HG03060 (cell line): ENCODE data around the gene MRTFA.
"Not testable (repeated sequence)": the region's sequence is repeated elsewhere in the genome, so short reads cannot be mapped to it uniquely, and the experiment has no call there.

Source experiments
- ATAC-seq: cut with Tn5 transposase; IDR thresholded peaks from one replicate; pipeline ENCODE4 v1.9.1; 2021; ENCODE audit warnings: low read depth, moderate number of reproducible peaks; ENCODE audit not compliant: unreplicated experiment

Gene MRTFA

DNA sequence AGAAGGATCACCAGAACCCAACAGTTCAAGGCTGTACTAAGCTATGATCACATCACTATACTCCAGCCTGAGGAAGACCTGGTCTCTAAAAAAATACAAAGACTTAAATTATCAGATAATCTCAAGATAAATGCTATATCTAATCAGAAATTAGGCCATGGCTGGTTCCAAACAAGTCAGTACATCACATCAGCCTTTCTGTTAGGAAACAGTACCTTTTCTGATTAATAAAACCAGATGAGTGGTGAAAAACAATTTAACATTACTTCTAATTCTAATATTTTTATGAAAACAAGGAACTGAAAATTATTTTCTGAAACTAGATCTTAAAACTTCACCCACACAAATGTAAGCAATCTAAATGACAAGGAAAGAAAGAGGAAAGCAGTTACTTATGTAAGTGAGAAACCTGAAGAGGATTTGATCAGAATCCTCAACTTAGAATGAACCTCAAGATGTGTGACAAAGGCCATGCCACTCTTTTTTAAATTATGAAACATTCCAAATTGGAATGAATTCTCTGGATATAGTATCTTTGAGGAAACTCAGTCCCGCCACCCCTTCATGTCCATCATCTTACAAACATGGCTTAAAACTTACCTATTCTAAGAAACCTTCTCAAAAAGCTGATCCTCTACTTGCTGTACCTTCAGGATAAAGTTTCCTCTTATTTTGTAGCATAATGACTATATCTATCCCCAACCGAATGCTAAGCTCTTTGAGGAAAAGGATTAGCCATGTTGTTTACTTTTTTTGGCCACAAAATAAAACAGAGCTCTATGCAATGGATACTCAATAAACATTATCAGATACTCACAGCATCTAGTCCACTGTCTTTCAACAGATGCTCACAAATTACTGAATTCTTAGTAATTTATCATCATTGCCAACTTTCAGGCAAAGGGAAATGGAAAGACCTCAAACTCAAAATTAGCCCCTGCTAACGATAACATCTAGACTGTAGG is 132.0 kb downstream of the MRTFA start:
- ATAC-seq, result no peak

DNA sequence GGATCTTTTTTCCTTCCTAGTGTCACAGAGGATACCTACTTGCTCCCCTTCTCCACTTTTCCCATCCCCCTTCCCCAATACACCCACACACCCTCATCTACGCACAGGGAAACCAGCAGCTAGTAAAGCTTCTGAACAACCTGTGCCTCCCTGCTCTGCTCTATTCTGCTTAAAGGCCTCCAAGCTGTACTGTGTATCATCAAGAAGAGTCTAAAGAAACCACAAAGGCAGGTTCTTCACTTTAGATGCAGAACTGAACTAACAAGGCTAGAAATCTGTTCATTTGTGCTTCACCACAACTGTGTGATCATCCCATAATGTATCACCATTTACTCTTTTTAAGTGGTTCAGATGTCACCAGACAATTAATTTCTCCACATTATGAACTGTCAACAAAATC is 133.6 kb downstream of the MRTFA start:
- no peak for ATAC-seq

DNA sequence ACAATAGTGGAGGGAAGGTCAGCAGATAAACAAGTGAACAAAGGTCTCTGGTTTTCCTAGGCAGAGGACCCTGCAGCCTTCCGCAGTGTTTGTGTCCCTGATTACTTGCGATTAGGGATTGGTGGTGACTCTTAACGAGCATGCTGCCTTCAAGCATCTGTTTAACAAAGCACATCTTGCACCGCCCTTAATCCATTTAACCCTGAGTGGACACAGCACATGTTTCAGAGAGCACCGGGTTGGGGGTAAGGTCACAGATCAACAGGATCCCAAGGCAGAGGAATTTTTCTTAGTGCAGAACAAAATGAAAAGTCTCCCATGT is 136.1 kb downstream of the MRTFA start:
- not testable (repeated sequence) for ATAC-seq

DNA sequence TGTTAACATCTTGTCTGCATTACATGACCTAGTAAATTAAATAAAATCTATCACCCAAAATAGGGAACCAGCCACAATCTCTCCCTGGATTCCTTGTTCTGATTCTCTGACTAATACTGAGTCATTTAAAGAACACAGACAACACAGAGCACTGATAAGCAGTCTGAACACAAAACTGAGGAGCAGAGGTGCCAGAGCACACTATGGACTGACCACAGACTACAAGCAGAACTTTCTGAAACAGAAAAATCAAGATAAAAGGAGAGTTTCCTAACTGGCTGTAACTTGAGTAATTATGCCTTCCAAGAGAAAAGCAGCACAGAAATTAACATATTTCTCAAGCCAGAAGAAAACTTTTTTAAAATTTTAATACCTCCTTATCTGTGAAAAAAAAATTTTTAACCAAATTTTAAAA is 137.3 kb downstream of the MRTFA start:
- peak; percentile 52 for ATAC-seq

DNA sequence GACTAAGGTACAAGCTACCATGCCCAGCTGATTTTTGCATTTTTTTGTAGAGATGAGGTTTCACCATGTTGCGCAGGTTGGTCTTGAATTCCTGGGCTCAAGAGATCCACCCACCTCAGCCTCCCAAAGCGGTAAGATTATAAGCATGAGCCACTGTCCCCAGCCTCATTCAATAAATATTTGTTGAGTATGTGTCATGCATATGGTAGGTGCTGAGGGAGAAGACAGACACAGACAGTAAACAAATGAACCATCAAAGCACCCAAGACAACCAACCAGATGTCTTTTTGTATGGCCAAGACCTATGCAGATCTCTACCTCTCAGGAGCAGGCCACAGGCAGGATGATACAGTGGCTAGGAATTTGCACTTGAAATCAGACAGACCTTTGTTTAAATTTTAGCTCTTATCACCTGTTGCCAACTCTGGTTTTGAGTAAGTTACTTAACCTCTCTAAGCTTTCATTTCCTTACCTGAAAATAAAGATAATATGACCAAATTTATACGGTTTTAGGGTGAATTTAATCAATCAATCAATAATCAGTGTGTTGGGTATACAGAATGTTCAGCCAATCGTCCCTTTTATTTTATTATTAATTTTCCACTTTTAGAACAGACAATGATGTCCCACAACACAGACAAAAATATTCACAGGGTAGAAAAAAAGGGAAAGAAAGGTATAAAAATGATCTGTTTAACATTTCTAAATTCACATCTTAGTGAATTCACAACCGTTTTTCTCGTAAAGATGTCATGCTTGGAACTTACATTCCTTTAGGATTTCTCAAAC is 137.9 kb downstream of the MRTFA start:
- peak; percentile 19 for ATAC-seq

DNA sequence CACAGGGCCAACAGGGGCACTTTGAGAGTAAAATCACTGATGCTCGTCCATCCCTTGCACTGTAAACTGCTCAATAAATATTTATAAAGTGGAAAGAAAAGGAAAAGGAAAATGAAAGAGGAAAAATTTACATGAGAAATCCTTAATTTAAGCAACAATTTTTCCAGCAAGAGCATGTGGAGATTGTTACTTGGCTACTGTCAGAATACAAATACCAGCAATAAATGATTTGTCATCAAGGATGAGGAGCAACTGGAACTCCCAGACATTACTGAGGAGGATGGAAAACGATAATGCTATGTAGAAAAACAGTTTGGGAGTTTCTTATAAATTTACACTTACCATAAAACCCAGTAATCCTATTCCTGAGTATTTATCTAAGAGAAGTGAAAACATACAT is 143.1 kb downstream of the MRTFA start:
- no peak for ATAC-seq

DNA sequence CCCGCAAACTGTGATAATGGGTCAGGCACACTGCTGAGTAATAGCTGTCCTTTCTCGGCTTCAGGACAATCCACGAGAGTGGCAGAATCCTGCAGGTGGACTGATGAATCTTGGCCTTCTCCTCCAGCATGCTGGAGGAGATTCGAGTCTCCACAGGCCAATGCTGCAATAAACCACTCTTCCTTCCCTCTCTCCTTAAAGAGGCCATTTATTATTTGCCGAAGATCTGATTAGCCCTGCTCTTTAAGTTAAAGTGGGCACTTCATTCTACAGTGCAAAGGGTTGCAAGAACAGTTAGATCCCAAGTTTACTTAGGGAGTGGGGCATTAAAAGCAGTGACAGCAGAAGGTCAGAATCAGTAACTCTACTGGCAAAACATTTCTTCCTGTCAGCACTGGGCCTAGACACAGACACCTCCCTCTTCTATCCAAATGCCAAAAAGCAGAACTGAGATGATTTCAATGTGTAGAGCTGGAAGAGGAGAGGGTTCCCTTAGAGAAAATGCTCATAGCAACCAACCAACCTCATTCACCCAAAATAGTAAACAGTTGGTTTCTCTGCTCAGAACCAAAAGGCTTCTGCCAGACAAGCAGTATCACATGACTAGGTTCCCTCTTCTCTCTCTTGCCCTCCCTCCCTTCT is 144.4 kb downstream of the MRTFA start:
- peak; percentile 83 for ATAC-seq

DNA sequence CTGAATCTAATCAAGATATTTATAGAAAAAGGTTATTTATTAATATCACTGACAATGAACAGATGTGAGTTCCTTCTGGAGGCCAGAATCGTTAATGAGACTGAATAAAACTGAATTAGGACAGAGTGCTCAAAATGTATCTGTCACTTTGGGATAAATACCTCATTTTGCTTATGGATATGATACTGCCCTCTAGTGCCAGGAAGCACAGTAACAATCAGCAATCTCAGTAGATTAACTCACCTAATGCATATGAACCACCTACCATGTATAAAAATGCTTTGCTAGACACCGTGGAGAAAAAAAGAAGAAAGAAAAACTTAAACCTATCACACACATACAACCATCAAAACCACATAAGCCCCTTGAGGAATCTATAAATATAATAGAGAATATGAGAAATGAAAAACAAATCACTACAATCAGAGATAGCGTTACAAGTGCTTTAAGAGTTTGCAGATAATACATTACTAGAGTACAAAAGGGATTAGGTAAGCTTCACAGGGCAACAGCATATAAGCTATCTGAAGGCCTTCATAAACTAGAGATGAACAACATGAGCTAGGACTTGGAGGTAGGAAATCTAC is 148.8 kb downstream of the MRTFA start:
- ATAC-seq, result no peak

DNA sequence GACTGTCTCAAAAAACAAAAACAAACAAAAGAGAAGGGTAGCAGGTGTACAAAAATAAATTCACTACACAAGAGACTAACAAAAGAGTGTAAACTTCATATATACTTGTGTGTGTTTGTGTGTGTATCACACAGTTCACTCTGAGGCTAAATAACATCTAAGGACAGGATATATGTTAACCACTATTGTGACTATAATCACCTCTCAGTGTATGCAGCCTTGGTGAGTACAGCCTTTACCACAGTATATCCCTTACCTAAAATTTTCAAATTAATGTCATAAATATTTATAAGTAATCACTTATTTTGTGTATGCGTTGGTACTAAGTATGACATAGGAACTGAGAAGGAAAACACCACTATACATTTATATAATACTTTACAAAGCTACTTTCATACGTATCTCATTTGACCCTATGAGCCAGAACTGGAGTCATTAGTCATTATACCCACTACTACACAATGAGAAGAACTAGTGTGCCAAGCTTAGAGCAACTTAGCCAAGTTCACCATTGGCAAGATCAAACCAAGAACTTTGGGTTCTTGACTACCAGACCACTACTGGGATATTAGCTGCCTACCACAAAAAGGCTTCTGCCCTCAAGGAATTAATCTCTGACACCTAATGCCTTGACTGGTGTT is 149.4 kb downstream of the MRTFA start:
- ATAC-seq, result no peak

DNA sequence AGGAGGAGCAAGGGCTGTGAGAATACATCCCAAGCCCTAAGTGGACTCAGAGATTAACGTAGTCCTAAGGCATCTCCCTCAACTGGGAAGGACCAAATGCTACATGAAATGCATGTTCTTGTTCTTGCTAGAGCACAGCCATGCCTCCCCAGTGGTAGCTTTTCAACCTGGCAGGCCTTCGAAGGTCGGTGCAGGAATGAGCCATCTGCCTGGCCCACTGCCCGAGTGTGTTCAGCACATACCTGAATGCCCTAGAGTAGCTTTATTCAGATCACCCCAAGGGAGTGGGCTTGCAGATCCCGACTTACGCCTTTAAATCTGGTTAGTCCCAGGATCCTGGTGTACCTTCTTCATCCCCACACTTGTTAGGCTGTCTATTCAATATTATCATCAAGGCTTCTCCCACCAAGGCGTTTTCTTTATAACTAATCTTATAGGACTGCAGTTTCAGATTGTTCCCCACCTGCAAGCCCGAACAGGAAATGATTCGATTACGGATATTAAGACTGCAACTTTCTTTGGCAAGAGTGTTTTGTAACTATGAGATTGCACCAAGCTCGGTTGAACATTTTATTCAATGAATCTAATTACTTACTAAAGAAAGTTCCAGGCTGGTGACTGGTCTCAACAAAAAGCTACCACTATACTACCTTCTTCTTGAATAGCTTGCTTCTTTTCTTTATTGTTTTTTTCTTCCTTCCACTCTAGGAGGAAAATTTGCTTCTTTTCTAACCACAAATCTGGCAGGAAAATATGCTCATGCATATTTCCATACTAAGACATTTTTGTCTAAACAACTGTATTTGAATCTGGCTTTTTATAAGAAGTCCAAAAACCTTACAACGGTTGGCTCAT is 150.5 kb downstream of the MRTFA start:
- ATAC-seq, result no peak

DNA sequence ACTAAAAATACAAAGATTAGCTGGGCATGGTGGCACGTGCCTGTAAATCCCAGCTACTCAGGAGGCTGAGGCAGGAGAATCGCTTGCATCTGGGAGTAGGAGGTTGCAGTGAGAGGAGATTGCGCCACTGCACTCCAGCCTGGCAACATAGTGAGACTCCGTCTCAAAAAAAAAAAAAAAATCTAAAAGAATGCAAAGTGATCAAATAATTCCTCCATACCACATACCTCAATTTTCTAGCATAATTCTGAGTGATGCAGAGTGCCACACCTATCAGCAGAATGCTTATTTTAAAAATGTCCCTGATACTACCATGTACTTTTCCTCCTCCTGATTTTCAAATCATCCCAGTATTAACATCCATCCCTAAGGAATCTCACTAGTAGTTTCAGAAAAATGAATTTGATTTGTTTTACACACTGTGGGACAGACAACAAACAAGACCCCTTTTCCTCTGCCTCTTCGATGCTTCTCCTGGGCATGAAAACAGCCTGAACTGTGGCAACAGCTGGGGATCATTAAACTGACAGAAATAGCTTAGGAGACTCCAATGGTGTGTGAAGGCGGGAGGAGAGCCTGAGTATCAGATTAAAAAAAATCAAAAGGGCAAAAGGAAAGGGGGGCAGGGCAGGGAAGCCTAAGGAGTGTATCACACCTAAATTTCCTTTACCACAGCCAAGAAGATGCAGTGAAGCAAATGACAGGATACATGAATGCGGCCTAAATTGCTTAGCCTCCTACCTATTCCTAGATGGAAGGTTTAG is 151.4 kb downstream of the MRTFA start:
- ATAC-seq, result no peak

DNA sequence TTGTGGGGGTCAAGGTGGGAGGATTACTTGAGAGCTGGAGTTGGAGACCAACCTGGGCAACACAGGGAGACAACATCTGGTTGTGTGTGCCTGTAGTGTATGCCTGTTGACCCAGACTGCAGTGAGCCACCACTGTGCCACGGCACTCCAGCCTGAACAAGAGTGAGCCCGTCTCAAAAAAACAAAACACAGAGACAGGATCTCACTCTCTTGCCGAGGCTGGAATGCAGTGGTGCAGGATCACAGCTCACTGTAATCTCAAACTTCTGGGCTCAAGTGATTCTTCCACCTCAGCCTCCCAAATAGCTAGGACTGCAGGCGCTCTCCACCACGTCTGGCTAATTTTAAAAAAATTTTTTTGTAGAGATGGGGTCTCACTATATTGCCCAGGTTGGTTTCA is 153.6 kb downstream of the MRTFA start:
- no peak for ATAC-seq

DNA sequence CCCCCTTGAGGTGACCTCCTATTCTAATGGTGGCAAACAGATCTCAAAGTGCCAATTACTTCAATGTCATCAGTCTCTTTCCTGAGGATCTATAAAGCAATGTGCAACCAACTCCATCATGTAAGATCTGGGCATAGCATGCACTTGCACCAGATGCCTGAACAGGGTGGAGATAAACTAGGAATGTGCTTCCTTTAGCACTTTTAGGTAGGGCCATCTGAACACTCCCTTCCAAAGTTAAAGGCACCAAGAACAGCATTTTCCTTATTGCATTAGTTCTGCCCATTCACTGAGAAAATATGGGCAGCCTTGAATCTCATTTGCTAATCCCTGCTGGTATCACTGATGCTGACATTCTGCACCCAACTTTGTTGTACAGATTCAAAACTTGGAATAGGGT is 154.1 kb downstream of the MRTFA start:
- no peak for ATAC-seq

DNA sequence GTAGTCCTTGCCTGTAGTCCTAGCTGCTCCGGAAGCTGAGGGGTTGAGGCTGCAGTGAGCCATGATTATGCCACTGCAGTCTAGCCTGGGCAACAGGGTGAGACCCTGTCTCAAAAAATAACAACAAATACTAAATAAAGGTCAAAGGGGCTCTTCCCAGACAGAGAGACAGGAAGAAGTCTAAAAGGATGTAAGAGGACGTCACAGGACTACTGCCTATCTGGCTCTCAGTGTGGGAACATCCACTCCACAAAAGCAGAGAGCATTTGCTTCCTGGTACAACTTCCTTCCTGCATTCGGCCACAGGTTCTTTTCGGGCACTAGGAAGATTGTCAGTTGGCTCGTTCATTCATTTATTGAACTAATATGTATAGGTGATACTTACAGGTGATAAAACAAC is 155.5 kb downstream of the MRTFA start:
- no peak for ATAC-seq

DNA sequence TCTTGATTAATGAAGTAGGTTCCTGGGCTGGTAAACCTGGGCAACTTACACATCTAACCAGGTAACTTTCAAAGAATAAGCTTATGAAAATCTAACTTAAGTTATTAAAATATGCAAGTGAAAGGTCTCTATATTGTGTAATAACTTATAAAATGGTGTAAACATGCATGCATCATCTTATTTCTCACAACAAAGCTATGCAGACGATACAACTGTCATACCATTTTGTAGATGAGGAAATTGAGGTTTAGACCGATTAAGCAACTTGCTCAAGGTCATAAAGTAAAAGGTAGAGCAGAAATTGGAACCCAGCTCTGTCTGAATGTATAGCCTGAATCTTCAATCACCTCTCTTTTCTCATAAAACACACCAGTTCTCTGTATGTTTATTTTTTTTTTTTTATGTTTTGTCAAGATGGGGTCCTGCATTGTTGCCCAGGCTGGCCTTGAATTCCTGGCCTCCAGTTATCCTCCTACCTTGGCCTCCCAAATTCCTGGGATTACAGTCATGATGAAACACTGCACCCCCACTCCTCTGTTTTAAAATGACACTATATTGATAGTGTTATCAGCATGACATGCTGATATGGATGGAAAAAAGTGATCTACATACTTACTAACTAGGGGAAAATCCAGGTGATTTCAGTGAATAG is 156.5 kb downstream of the MRTFA start:
- ATAC-seq, result no peak

DNA sequence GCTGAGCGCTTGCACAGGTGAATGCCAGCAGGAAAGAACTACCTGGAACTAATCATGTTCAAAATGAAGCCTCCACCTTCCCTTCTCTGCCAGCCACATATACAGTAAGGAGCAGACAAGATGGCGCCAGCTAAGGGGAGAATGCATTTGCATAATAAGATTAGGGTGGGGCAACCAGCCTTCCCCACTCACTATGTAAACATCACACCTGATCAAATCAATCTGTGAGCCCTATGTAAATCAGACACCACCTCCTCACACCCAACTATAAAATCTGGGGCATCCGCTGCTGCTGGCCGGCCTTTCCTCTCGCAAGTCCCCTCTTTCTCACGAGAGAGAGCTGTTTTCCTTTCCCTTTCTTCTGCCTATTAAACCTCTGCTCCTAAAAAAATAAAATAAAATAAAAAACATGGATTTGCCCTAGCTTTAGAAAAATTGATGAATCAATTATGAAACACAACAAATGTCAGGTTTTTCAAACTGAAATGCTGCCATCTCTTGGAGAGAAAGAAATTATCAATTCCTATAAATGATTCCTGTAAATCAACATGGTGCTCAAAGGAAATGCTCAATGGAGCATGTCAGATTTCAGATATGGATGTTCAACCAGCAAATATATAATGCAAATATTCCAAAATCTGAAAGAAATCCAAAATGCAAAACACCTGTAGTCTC is 157.3 kb downstream of the MRTFA start:
- no peak for ATAC-seq

DNA sequence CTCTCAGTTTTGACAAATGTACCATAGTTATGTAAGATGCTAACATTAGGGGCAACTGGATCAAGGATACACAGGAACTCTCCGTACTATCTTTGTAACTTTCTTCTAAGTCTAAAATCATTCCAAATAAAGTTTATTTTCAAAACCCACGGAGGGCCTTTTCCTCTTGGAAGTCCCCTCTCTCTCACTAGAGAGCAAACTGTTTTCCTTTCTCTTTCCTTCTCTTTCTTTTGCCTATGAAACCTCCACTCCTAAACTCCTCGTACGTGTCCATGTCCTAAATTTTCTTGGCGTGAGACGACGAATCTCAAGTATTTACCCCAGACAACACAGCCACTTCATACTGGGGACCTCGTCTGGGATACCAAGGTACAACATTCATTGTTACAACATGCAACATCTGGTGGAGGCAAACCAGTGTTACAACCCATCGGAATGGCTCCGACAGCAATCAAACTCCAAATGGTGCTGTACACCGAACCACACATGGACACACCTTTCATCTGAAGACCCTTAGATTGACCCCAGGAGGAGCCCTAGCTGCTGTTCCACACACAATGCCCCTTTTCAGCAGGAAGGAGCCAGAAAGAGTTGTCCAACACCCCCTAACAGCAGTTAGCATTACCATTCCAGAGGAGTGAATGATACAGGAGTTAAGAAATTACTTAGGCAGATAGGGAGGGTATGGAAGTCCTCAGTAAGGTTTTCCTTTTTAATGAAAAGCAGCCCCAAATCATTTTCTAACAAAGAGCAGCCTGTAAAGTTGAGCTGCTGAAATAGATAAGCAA is 158.0 kb downstream of the MRTFA start:
- no peak for ATAC-seq
